HT-29 (cell line): ENCODE measurements around the gene PUM1. TPM values are rescaled to one million over a fixed set of nuclear protein-coding genes. Genes with fewer than 3 reads are reported as not detected.

ENCODE experiments used
- DNase-seq: peaks from one replicate; pipeline ENCODE4 v3.0.0-alpha.2; 2015; ENCODE audit warnings: low spot score
- total RNA-seq: library from RNA; depleted of rRNA; stranded (reverse); fragments of >200 nt; shearing (Covaris generic); gene quantifications from 2 replicates; pipeline ENCODE4 v1.2.3, GENCODE V29; 2014

The PUM1 gene
- total RNA-seq, 1 experiment from 2014 or later, result 59.0 TPM

DNA sequence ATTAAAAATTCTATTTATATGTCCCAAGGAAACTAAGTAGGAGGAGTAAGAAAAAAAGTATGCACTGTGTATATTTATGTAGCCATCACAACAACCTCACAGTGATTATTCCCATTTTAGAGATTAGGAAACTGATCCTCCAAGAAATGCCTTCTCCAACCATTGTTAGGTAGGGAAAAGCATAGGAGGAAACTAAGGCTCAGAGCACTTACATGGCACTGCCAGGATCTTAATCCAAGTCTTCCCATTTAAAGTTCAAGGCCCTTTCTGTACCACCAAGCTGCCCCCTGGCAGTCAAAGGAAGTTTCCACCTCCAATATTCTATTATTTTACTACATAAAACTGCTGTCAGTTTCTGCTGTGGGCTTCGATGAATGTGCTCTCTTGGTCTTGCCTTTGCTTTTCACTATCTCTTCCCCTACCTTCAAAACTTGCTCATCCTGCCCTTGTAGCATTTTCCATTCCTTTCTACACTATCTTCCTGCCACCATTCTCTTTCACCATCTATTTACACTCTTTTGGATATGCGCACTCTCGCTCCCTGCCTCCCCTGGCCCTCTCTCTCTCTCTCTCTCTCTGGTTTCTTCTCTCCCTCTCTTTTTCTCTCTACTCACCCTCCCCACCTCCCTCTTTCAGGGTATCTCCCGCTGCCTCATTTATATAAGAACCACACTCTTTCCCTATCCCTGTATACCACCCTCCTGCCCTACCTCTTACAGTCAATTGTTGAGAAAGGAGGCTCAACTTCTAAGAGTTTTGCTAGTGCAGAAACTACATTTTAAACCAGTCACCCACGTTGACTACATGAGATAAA is 34.0 kb downstream of the PUM1 start:
- no peak for DNase-seq

DNA sequence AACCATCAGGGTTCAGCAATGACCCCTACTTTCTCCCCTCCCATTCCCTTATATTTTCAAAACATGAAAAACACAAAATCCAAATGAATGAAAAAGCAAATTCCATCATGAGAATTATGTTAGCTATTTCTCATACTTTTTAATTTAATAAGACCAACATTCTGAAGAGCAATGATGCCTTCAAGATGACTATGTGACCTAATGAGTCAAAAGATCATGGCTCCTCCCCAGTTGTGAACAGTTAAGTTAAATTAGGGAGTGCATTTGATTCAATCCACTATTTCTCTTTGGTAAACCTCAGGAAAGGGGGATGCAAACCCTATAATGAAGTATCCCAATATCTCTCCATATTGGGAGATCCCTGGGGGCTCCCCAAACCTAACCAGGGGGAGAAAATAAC is 36.5 kb downstream of the PUM1 start:
- no peak for DNase-seq

DNA sequence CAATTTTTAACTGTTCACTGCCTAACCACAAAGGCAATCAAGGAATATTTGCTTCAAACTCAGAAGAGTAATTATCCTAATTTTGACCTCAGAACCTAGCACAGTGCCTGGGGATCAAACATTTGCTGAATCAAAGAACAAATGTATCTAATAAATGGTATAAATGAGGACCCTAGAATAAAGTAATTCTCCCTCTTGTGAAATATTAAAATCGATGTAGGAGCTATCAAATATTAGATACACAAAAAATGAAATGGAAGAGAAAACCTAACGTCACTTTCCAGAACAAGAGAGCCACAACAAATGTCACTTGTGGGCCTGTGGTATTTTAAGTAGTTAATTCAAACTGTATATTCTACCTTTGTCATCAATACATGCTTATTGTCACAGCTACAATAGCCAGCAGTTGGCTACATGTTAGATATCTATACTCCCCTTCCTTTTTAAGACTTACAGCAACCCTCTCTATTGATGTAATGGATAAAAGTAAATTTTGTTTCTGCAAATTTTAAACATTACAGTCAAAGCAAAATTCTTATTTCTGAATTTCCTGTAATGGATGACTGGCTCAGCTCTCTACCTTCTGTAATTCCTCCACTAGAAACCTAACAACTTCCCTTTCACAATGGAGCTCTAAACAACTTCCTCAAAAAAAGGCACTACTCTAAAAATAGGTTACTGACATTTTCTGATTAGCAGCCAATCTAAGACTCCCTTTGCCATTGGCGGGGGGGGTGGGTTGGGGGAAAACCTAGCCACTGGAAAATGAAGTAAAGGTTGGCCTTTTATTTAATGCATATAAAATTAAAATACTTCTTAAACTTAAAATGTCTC is 37.6 kb downstream of the PUM1 start:
- DNase-seq, result no peak

DNA sequence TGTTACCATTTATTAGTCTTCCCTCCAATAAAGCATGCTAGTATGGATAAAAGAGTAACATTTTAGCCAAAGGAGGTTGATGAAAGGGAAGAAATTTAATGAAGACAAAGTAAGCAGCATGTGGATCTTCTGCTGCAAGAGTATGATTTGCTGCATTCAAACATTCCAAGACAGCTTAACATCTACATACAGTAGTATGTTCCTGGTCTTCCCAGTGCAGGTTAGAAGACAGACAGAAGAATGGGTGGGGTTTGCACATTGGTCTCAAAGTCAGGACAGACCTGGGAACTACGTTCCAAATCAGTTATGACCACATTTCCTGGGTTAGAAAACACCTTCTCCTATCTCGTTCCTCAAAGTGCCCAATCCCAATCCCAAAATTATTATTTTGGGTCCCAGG is 43.3 kb downstream of the PUM1 start:
- no peak for DNase-seq

DNA sequence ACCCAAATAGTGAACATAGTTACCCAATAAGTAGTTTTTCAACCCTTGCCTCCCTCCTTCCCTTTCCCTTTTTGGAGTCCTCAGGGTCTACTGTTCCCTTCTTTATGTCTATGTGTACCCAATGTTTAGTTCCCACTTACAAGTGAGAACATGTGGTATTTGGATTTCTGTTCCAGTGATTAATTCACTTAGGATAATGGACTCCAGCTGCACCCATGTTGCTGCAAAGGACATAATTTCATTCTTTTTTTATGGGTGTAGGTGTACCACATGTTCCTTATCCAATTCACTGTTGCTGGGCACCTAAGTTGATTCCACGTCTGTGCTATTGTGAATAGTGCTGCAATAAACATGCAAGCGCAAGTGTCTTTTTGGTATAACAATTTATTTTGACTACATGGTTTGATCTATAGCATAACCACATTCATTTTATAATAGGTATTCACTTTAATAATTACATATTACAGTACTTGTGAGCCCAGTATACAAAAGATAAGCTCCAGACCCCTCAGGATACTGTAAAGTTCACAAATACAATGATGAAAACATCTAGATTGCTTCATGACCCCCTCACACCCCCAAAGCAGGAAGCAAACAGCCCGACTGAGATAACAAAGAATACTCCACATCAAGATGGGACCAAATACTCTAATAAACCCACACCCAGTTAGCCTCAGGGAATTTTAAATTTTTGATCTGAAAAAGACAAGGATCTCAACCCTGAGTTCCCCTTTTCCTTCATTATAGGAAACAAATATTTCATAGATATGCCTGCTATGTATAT is 45.3 kb downstream of the PUM1 start:
- DNase-seq, result no peak

DNA sequence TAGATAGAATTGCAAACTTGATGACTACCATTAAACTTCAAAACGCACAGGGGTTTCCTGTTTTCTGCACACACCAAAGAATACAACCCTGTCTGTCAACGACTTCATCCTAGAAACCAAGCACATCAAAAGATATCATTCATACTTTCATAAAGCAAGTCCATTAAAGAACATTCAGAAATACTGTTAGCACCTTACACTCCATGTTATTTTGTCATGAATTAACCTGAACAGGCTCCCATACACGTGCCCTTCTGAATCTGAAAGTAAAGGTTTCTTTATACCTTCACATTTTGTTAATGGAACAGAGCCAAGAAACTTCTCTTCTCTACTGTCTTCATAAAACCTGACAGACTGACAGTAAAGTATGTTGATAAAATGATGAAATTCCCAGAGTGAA is 46.1 kb downstream of the PUM1 start:
- no peak for DNase-seq

DNA sequence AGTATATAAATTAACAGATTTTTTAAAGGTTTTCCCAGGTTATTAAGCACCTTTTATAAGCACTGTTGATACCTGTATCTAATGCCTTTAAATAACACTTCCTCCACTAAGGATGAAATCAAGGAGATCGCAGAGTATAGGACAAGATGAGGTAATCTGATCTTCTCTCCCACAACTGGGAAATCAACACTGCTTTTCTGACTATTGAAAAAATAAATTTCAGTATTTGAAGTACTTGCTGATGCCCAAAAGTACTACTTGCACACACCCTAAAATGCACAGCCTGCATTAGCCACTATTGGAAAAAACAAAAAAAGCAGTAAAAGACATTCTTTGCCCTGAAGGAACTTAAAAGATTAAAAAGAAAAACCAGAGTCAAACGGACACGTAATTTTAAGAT is 48.6 kb downstream of the PUM1 start:
- DNase-seq, result no peak

DNA sequence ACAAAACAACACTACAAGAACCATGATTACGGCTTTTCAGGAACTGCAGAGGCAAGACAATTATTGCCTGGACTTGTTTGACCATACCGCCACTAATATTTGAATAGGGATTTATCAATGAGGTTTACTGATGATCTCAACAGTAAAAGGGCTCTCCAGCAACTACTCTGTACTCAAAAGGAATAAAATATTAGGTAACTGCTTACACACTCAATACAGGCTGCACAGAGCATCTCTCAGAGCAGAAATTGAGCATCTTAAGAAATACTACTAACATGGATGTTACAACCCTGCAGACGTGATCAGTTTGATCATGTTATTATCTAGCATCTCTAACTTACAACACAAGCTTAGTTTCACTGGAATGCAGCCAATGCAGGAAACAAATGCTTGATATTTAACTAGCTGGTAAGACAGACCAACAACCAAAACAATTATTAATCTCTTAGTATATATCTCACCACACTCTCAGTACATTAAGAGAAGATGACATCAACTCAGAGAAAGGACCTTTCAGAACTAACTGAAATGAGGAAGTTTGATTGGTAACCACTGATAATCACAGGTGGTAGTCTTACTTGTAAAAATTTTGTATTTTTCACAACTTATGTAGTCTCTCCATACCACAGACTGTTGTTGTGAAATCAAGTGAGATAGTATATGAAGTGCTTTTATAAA is 52.2 kb downstream of the PUM1 start:
- peak; percentile 49 for DNase-seq

DNA sequence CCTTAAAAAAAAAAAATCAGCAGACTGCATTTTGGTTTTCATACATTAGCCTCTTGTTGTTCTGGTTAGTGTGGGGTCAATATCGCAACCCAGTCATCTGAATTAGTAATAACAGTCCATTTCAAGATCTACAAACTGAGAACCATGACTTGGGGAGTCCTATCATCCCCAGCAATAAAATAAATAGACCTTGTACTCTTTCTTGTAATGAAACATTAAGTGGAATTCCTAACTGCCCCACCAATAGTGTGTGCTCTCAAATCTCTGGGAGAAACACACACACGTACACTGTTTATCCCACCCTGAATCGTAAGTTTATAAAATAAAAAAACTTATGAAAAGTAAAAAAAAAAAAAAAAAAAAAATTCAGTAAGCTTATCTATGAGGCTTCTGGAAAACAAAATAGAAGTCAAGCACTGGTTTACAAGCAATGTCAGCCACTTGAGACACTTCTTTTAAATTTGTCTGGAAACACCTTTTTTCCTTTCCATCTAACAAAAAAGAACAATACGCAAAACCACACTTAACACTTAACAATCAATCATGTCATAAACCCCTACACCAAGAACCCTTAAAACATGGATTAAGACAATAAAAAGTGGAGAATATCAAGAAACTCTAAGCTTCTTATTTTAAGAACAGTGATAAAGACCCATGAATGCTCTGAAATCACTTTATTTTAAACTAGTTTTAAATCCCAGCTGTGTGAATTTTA is 53.1 kb downstream of the PUM1 start:
- no peak for DNase-seq

DNA sequence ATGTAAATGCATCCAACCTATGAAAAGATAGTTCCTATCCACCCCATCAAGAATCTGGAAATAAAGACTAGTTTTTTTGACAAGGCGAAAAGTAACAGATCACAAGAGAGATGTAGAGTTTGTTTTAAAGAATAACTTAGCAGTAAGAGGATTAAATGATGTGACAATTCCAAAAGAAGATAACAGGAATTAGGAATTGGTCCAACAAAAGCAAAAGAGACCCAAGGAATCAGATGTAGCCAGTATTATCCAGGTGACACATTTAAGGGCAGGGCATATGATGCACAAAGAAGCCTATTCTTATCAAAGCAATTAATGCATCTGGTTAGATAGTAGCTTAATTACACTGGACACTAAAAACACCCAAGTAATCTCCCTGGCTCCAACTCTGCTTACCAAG is 53.8 kb downstream of the PUM1 start:
- DNase-seq, result no peak

DNA sequence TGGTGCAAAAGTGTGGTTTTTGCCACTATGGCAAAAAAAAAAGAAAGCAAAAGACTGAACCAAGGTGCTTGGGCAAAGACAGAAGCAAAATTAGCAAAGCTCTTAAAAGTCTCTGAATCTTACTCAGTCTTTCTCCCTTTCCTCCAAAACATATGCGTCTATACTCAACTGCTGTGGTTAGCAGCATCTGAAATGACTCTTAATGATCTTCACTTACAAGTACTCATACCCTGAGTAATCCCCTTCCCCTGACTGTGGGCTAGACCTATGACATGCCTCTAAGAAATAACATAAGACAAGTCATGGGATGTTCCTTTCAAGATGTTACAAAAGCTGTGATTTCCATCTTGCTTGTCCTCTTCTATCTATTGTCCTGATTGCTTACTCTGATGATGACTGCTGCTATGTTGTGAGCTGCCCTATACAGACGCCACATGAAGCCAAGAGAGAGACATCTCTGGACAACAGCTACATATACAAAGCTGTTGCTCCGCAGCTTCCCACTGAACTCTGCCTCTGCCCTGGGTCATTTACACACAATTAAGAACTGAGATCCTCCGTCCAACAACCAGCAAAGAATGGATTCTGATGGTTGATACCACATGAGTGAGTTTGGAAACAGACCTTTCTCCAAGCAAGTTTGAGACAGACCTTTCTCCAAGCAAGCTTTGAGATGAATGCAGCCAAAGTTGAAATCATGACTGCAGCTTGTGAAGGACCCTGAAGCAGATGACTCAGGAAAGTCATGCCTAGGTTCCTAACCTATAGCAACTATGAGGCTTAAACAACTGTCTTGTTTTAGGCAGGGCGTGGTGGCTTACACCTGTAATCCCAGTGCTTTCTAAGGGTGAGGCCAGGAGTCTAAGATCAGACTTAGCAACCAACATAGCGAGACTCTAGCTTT is 55.2 kb downstream of the PUM1 start:
- no peak for DNase-seq

DNA sequence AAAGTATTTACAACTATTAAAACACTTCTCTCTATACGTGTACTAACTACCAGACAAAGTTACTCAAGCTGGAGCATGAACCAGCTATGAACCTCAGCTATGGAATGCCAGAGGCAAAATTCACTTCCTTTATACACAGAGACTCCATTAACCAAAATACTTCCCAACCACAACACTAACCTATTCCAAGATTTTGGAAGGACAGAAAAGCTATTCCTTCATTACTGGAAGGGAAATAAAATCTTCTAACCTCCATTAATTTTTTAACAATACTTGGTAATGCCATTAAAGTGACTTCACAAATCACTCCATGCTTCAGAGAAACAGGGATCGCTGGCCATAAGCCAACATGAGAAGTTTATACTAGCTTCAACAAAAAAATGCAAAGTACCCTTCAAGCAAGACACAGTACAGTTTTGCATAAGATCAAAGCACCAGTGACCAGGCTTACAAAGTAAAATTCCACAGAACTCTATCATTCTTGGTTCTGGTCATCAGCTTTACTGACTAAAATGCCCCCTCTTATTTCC is 58.0 kb downstream of the PUM1 start:
- no peak for DNase-seq

DNA sequence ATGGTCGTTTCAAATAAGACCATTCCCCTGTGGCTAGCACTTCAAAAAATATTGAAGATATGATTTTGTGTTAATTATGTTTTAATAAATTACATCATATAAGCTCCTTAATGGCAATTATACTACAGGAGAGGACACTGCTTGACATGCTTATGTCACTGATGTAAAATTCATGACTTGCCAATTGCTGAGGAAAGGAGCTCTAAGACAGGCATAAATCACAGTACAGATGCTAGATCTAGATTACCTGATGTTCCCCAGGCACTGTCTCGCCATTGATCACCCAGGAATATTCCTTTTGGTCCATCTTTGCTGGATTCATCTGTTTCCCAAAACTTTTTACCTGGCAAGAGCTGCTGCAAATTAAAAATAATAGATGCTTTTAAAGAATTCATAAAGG is 58.8 kb downstream of the PUM1 start:
- DNase-seq, result no peak

DNA sequence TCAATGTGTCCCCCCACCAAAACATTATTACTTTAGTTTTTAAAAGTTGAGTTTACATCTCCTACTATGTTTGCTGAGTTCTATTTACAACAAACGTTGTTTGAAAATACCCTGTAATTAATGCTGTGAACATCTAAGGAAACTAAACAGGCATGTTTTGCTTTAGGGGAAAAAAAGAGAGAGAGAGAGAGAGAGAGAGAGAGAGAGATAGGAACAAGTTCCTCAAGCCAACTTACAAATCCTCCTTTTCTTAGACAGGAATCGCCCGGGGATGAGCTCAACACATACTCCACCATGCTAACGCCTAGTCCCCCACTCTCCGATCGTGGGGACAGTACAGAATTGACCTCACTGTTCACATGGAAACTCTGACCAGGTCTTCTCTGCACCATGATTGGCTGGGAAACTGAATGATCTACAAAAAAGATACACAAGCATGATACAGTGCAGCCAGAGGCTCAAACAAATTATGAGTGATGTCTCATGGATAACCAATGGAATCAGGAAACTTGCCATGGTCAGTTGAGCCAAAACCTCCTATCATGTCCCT is 59.8 kb downstream of the PUM1 start:
- no peak for DNase-seq

DNA sequence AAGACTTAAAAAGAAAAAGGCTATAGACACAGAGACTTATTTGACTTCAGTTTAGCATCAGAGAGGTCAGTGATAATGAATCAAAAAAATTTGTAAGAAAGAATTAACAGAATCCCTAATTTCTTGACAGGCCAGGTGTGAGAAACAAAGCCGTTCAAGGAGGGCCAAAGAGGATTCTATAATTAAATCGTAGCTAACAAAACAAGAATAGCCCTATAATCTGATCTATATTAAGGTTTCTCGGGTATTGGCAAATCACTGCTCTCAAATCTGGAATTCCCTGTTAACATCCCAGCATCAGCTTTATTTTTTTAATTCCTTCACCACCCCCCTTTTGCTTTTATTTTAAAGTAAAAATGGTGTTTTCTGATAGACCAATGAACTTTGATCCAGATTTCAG is 60.3 kb downstream of the PUM1 start:
- DNase-seq, result no peak

DNA sequence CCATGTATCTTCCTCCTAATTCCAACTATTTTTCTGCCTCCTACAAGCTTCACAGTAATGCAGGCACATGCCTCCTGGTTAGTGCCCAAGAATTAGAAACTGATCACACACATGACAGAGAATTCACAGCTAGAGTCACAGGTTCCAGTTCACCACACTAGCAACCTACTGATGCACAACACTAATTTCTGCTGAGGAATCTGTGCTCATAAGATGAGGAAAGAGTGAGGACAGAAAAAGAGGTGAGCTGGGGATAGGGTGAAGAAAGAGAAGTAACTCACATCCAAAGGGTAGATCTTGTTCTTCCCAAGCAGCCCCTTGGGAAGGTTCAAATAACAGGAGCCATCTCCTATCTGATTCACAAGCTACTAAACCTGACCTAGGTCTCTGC is 61.3 kb downstream of the PUM1 start:
- DNase-seq, result no peak

DNA sequence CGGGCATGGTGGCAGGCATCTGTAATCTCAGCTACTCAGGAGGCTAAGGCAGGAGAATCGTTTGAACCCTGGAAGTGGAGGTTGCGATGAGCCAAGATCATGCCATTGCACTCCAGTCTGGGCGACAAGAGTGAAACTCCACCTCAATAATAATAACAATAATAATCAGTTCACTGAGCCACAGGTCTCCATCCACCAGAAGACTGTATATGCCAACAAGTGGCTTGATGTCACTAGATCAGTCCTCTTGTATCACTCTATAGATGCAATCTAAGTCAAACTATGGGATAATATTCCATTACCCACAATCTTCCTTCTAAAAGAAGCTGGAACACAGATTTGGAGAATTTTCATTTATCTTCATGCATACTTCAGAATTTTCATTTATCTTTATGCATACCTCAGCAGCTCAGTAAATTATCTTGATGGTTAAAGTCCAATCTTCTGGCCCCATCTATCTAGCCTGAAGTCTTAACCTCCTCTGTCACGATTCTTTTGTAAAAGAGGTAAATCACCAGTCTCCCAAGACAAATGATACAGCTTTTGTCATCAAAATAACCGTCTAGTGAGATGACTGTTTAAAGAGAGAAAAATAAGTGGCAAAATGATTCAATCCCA is 61.8 kb downstream of the PUM1 start:
- no peak for DNase-seq

DNA sequence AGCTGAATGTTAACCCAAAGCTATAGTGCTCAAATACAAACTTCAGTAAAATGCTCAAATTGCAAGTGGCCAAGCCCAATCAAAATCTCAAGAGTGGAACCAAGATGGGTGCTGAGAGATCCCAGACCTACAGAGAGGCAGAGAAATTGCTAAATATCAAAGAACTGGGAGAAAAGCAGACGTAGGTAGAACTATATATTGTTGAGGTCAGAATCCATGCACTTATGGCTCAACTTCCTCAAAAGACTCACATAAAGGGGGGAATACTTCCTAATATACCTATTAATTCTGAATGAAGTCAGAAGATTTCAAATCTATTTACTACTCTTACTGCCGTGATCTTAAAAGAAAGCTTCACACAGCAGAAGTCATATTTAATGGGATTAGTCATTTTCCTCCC is 65.2 kb downstream of the PUM1 start:
- no peak for DNase-seq

DNA sequence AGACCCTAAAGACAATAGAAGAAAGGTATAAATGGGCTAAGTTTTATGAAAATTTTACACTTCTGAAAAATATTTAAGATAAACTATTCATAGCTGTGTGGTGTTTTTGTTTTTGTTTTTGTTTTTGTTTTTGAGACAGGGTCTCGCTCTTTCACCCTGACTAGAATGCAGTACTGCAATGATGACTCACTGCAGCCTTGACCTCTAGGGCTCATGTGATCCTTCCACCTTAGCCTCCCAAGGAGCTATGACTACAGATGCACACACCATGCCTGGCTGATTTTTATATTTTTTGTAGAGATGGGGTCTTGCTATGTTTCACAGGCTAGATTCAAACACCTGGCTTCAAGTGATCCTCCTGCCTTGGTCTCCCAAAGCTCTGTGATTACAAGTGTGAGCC is 66.6 kb downstream of the PUM1 start:
- no peak for DNase-seq
